ENCODE results near the gene FAM83F. TPM values are rescaled to one million over a fixed set of nuclear protein-coding genes. Genes with fewer than 3 reads are reported as not detected.

Gene FAM83F
- total RNA-seq, 1 donor from 2014 or later: 1.4 TPM

DNA sequence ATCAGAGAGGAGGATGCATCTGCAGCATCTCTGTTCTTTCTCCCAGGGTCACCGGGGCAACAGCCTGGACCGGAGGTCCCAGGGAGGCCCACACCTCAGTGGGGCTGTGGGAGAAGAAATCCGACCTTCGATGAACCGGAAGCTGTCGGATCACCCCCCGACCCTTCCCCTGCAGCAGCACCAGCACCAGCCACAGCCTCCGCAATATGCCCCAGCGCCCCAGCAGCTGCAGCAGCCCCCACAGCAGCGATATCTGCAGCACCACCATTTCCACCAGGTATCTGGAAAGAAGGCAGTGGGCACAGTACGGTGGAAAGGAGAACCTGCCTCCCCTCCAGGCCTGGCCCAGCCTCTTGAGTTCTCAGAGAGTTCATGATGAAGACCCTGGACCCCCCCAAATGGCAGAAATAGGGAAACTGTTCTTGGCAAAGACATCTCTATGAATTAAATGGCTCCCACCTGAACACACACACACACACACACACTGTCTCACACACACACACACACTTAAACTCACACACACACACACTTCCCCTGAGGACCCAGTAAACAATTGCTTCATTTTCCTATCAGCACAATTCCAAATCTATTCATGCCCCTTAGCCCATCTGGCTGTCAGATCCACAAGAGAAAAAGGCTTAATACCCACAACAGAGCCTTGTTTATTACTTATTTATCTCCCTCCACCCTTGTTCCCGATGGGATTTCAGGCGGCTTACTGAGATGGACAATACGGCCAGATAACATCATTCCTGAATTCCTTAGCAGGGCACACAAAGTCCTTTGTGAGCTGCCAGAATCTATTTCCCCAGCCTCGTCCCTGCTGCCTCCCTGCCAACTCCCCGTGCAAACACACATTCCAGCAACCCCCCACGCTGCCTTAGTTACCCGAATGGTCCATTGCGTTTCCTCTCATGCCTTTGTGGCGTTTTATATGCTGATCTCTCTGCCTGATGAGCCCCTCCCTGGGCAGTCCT lies 26.5 kb upstream of the FAM83F start:
- TF ChIP-seq, protein P1, sequence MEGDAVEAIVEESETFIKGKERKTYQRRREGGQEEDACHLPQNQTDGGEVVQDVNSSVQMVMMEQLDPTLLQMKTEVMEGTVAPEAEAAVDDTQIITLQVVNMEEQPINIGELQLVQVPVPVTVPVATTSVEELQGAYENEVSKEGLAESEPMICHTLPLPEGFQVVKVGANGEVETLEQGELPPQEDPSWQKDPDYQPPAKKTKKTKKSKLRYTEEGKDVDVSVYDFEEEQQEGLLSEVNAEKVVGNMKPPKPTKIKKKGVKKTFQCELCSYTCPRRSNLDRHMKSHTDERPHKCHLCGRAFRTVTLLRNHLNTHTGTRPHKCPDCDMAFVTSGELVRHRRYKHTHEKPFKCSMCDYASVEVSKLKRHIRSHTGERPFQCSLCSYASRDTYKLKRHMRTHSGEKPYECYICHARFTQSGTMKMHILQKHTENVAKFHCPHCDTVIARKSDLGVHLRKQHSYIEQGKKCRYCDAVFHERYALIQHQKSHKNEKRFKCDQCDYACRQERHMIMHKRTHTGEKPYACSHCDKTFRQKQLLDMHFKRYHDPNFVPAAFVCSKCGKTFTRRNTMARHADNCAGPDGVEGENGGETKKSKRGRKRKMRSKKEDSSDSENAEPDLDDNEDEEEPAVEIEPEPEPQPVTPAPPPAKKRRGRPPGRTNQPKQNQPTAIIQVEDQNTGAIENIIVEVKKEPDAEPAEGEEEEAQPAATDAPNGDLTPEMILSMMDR (IDR thresholded peaks at IDR 0.05): no peak
- Histone ChIP-seq H3K36me3 (no peaks in the 10 kb centered on the region), H3K9me3 (no peaks in the 10 kb centered on the region), H3K27me3 (ENCODE audit: low read depth) (peaks cover 26% of the 10 kb centered on the region), H3K4me1 (no peaks in the 10 kb centered on the region), H3K4me3 (no peak overlapping the region), H3K27ac (no peak overlapping the region)
- ATAC-seq (no peak), DNase-seq (no peak)
- intact Hi-C loops (cut with DNase I): no loop called here

DNA sequence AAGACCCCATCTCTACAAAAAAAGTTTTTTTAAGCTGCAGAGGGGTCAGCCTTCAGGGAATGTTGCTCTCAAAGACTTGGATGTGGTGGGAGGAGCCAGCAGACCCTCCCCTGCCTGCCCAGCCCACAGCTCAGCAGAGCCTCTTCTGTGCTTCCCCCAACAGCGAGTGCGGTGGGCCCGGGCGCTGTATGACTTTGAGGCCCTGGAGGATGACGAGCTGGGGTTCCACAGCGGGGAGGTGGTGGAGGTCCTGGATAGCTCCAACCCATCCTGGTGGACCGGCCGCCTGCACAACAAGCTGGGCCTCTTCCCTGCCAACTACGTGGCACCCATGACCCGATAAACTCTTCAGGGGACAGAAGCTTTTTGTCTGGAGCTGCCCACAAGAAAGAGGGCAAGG lies 24.0 kb upstream of the FAM83F start:
- Histone ChIP-seq H3K4me1 (no peaks in the 10 kb centered on the region), H3K27me3 (ENCODE audit: low read depth) (peaks cover 35% of the 10 kb centered on the region), H3K9me3 (no peaks in the 10 kb centered on the region), H3K27ac (no peak overlapping the region), H3K36me3 (no peaks in the 10 kb centered on the region), H3K4me3 (no peak overlapping the region)
- no peak for ATAC-seq
- TF ChIP-seq, protein P1 (IDR thresholded peaks at IDR 0.05): no peak
- no peak for DNase-seq
- intact Hi-C loops (cut with DNase I): no loop called here

DNA sequence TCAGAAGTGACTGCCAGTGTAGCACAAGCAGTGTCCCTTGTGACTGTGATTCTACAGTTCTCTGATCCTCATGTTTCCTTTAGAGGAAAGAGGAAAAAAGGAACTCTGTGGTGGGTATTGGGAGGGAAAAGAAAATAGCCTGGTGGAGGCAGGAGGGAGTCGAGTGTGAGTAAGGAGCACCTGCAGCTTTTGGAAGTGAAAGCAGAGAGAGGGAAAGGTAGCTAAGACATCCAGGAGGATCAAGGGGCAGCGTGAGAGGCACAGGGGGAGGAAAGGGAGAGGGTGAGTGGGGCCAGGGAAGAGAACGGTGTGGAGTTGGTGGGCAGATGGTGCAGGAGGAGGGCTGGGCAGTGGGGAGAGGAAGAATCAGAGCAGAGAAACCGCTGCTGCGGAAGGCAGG lies 22.1 kb upstream of the FAM83F start:
- Histone ChIP-seq H3K27ac (no peak overlapping the region), H3K27me3 (ENCODE audit: low read depth) (peaks cover 37% of the 10 kb centered on the region), H3K36me3 (no peaks in the 10 kb centered on the region), H3K9me3 (no peaks in the 10 kb centered on the region), H3K4me1 (no peaks in the 10 kb centered on the region), H3K4me3 (no peak overlapping the region)
- no peak for ATAC-seq
- TF ChIP-seq, protein P1 (IDR thresholded peaks at IDR 0.05): no peak
- intact Hi-C loops (cut with DNase I): no loop called here
- DNase-seq: no peak

DNA sequence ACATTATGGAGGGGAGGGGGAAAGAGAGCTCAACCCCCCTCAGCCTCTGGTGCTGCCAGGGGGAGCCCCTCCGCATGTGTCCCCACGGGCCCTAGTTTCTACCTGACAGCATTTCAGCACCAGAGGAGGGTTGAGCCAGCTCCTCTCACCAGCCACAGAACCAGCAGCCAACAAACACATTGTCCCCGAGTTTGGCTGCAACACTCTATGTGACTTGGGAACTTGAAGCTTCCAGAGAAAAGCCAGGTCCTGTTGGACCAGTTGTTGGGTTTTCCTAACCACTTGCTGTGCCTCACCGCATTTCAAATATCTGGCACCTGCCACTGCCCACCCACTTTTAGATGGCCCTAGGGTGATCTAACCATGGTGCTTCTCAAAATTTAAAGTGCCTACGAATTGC lies 21.1 kb upstream of the FAM83F start:
- TF ChIP-seq, protein P1 (IDR thresholded peaks at IDR 0.05): no peak
- H3K4me3 ChIP-seq: no peak overlapping the region
- no peak overlapping the region for H3K27ac ChIP-seq
- H3K9me3 ChIP-seq: no peaks in the 10 kb centered on the region
- intact Hi-C loops (cut with DNase I): no loop called here
- no peaks in the 10 kb centered on the region for H3K4me1 ChIP-seq
- ATAC-seq (no peak), DNase-seq (no peak)
- no peaks in the 10 kb centered on the region for H3K36me3 ChIP-seq
- H3K27me3 ChIP-seq (ENCODE audit: low read depth): peaks cover 42% of the 10 kb centered on the region

DNA sequence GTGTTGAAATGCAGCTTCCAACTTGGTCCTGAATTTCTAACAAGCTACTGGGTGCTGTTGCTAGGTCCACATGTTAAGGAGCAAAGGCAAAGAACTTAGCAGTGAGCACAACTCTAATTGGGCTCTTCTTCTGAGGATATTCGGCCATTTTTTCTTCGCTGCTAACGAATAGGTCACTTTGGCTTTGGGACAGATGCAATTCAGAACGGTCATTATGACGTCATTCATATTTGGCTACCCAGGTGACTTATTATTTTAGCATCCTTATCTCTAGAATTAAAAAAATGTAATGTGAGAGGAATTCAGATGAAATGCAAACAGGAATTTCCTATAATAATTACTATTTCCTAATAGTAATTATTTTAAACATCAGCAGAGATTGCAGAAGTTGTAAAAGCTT lies 20.7 kb upstream of the FAM83F start:
- intact Hi-C loops (cut with DNase I): no loop called here
- H3K36me3 ChIP-seq: no peaks in the 10 kb centered on the region
- H3K27ac ChIP-seq: no peak overlapping the region
- TF ChIP-seq, protein P1 (IDR thresholded peaks at IDR 0.05): no peak
- H3K4me1 ChIP-seq: no peaks in the 10 kb centered on the region
- no peaks in the 10 kb centered on the region for H3K9me3 ChIP-seq
- peaks cover 43% of the 10 kb centered on the region for H3K27me3 ChIP-seq (ENCODE audit: low read depth)
- ATAC-seq: no peak
- DNase-seq: no peak
- H3K4me3 ChIP-seq: no peak overlapping the region
